Measurements from ENCODE around the gene TMEM39B.
"Not testable (repeated sequence)": the region's sequence is repeated elsewhere in the genome, so short reads cannot be mapped to it uniquely, and the experiment has no call there.

The TMEM39B gene

GRCh38 chr1:32113436-32113835, 40.7 kb downstream of the TMEM39B start:
- DNase-seq = not testable (repeated sequence)

- no peak for DNase-seq
Measured at GRCh38 chr1:32114420-32114819, 41.7 kb downstream of the TMEM39B start.

GRCh38 chr1:32115496-32115895, 42.8 kb downstream of the TMEM39B start:
- DNase-seq = no peak

- DNase-seq = no peak
Measured at GRCh38 chr1:32116531-32116930, 43.8 kb downstream of the TMEM39B start.

GRCh38 chr1:32122151-32122550, 49.4 kb downstream of the TMEM39B start:
- no peak for DNase-seq

- DNase-seq = not testable (repeated sequence)
Measured at GRCh38 chr1:32123361-32123760, 50.6 kb downstream of the TMEM39B start.

- DNase-seq = no peak
Measured at GRCh38 chr1:32125313-32125712, 52.6 kb downstream of the TMEM39B start.

GRCh38 chr1:32126770-32127169, 54.0 kb downstream of the TMEM39B start:
- no peak for DNase-seq

- DNase-seq = no peak
Measured at GRCh38 chr1:32127409-32128198, 54.9 kb downstream of the TMEM39B start.

- DNase-seq = no peak
Measured at GRCh38 chr1:32128479-32128878, 55.7 kb downstream of the TMEM39B start.

- no peak for DNase-seq
Measured at GRCh38 chr1:32128964-32129363, 56.2 kb downstream of the TMEM39B start.

GRCh38 chr1:32133950-32134280, 61.2 kb downstream of the TMEM39B start:
- DNase-seq = not testable (repeated sequence)

- no peak for DNase-seq
Measured at GRCh38 chr1:32137111-32137510, 64.4 kb downstream of the TMEM39B start.

GRCh38 chr1:32138965-32139364, 66.2 kb downstream of the TMEM39B start:
- no peak for DNase-seq

GRCh38 chr1:32142446-32143301, 69.9 kb downstream of the TMEM39B start:
- DNase-seq = peak; percentile 83

- DNase-seq = not testable (repeated sequence)
Measured at GRCh38 chr1:32143302-32143695, 70.6 kb downstream of the TMEM39B start.

- DNase-seq = no peak
Measured at GRCh38 chr1:32144033-32144432, 71.3 kb downstream of the TMEM39B start.

GRCh38 chr1:32147799-32148198, 75.1 kb downstream of the TMEM39B start:
- DNase-seq = not testable (repeated sequence)

- no peak for DNase-seq
Measured at GRCh38 chr1:32150847-32151246, 78.1 kb downstream of the TMEM39B start.

- DNase-seq = no peak
Measured at GRCh38 chr1:32151319-32151787, 78.6 kb downstream of the TMEM39B start.

All from NCI-H2029 treated with DMSO at 0.1 percent for 48 hours (cell line).